Large intestine (tissue), 3 donors: ENCODE data around the gene LTV1. TPM values are rescaled to one million over a fixed set of nuclear protein-coding genes. Genes with fewer than 3 reads are reported as not detected.
"Not testable (repeated sequence)": the region's sequence is repeated elsewhere in the genome, so short reads cannot be mapped to it uniquely, and the experiment has no call there.

Source experiments
- DNase-seq, 2 donors: peaks; one replicate each; pipeline versions ENCODE4 v3.0.0 to v3.0.0-alpha.2; 2013
- H3K27ac ChIP-seq: one replicate; pipeline ENCODE4 v1.5.1; 2013; ENCODE audit warnings: low read length
- H3K27me3 ChIP-seq: 2 replicates; pipeline ENCODE4 v1.6.1; 2013; ENCODE audit warnings: low read length; ENCODE audit not compliant: control insufficient read depth, insufficient read depth
- H3K36me3 ChIP-seq: 2 replicates; pipeline ENCODE4 v1.6.1; 2013; ENCODE audit warnings: low read length; ENCODE audit not compliant: control insufficient read depth, insufficient read depth
- H3K4me1 ChIP-seq: one replicate; pipeline ENCODE4 v1.6.1; 2013; ENCODE audit warnings: low read length; ENCODE audit not compliant: control insufficient read depth, insufficient read depth
- H3K4me3 ChIP-seq: one replicate; pipeline ENCODE4 v1.5.1; 2013; ENCODE audit warnings: low read length
- H3K9me3 ChIP-seq: one replicate; pipeline ENCODE4 v1.6.1; 2013; ENCODE audit warnings: mild to moderate bottlenecking, low read depth, low read length, moderate library complexity; ENCODE audit not compliant: control insufficient read depth
- WGBS: methylation state at CpG from one replicate; pipeline ENCODE4 v1.1.5; 2013; ENCODE audit warnings: low lambda C conversion rate; ENCODE audit not compliant: insufficient coverage; 5-methylcytosine and 5-hydroxymethylcytosine counted together
- polyA plus RNA-seq: library from polyadenylated mRNA; unstranded; fragments of 120-200 nt; gene quantifications from one replicate; pipeline ENCODE4 v1.2.1, GENCODE V29; 2013

The LTV1 gene
- polyA plus RNA-seq, 1 donor = 29.2 TPM

GRCh38 chr6:143842461-143842901 is 657 bp upstream of the LTV1 start:
- no peaks in the 10 kb centered on the region for H3K27me3 ChIP-seq
- peaks cover 25% of the 10 kb centered on the region for H3K36me3 ChIP-seq
- peak overlapping the region; percentile 85 for H3K4me3 ChIP-seq
- 6% methylated on average over 3 of the region's 7 CpGs for WGBS
- H3K9me3 ChIP-seq = no peaks in the 10 kb centered on the region
- H3K27ac ChIP-seq = peak overlapping the region; percentile 89
- peaks cover 24% of the 10 kb centered on the region for H3K4me1 ChIP-seq
- DNase-seq = no peak

- H3K27me3 ChIP-seq = no peaks in the 10 kb centered on the region
- peaks cover 17% of the 10 kb centered on the region for H3K4me1 ChIP-seq
- no peaks in the 10 kb centered on the region for H3K9me3 ChIP-seq
- peak in 1 of 2 donors; percentile 14 for DNase-seq
- peaks cover 32% of the 10 kb centered on the region for H3K36me3 ChIP-seq
- H3K27ac ChIP-seq = peak overlapping the region; percentile 89
- 0% methylated on average over 1 of the region's 9 CpGs for WGBS
- H3K4me3 ChIP-seq = peak overlapping the region; percentile 85
Measured at GRCh38 chr6:143843677-143843999, 500 bp downstream of the LTV1 start.

- DNase-seq = no peak
Measured at GRCh38 chr6:143844006-143844405, 868 bp downstream of the LTV1 start.

GRCh38 chr6:143845033-143845432 is 1.9 kb downstream of the LTV1 start:
- Histone ChIP-seq H3K27me3 (no peaks in the 10 kb centered on the region), H3K9me3 (no peaks in the 10 kb centered on the region), H3K4me1 (peaks cover 8% of the 10 kb centered on the region), H3K27ac (no peak overlapping the region), H3K36me3 (peaks cover 45% of the 10 kb centered on the region), H3K4me3 (no peak overlapping the region)
- DNase-seq = no peak
- WGBS = no CpG with 5 or more reads among the region's 5 CpGs

More at GRCh38 chr6:143844006-143844405, 868 bp downstream of the LTV1 start:
- peak overlapping the region; percentile 89 for H3K27ac ChIP-seq
- H3K4me3 ChIP-seq = peak overlapping the region; percentile 85
- no peaks in the 10 kb centered on the region for H3K9me3 ChIP-seq
- WGBS = no CpG with 5 or more reads among the region's 4 CpGs
- H3K36me3 ChIP-seq = peaks cover 36% of the 10 kb centered on the region
- no peaks in the 10 kb centered on the region for H3K27me3 ChIP-seq
- H3K4me1 ChIP-seq = peaks cover 14% of the 10 kb centered on the region

- not testable (repeated sequence) for H3K4me3 ChIP-seq, H3K27me3 ChIP-seq, H3K4me1 ChIP-seq, DNase-seq, H3K9me3 ChIP-seq, H3K27ac ChIP-seq
- no CpG with 5 or more reads among the region's 3 CpGs for WGBS
- H3K36me3 ChIP-seq = peaks cover 57% of the 10 kb centered on the region
Measured at GRCh38 chr6:143851706-143852105, 8.6 kb downstream of the LTV1 start.

- WGBS = no CpG with 5 or more reads among the region's 1 CpG
- H3K27ac ChIP-seq, H3K4me1 ChIP-seq, H3K27me3 ChIP-seq, H3K9me3 ChIP-seq, H3K4me3 ChIP-seq, DNase-seq: not testable (repeated sequence)
- H3K36me3 ChIP-seq = peaks cover 59% of the 10 kb centered on the region
Measured at GRCh38 chr6:143855057-143855456, 11.9 kb downstream of the LTV1 start.

- H3K36me3 ChIP-seq = peaks cover 63% of the 10 kb centered on the region
- no CpG with 5 or more reads among the region's 6 CpGs for WGBS
Measured at GRCh38 chr6:143856762-143857161, 13.6 kb downstream of the LTV1 start.

GRCh38 chr6:143857651-143858050 is 14.5 kb downstream of the LTV1 start:
- H3K27ac ChIP-seq = no peak overlapping the region
- no peak for DNase-seq
- no peak overlapping the region for H3K4me3 ChIP-seq
- peaks cover 65% of the 10 kb centered on the region for H3K36me3 ChIP-seq
- no peaks in the 10 kb centered on the region for H3K27me3 ChIP-seq
- H3K9me3 ChIP-seq = no peaks in the 10 kb centered on the region
- no CpG with 5 or more reads among the region's 5 CpGs for WGBS
- no peaks in the 10 kb centered on the region for H3K4me1 ChIP-seq

More at GRCh38 chr6:143856762-143857161, 13.6 kb downstream of the LTV1 start:
- not testable (repeated sequence) for H3K27ac ChIP-seq, H3K4me1 ChIP-seq, H3K4me3 ChIP-seq, H3K27me3 ChIP-seq, H3K9me3 ChIP-seq, DNase-seq

GRCh38 chr6:143859891-143860660 is 16.9 kb downstream of the LTV1 start:
- no peaks in the 10 kb centered on the region for H3K9me3 ChIP-seq
- 100% methylated on average over 2 of the region's 3 CpGs for WGBS
- H3K4me3 ChIP-seq = no peak overlapping the region
- H3K36me3 ChIP-seq = peaks cover 77% of the 10 kb centered on the region
- H3K27me3 ChIP-seq = no peaks in the 10 kb centered on the region
- no peak for DNase-seq
- H3K27ac ChIP-seq = no peak overlapping the region
- no peaks in the 10 kb centered on the region for H3K4me1 ChIP-seq

GRCh38 chr6:143863771-143864170 is 20.6 kb downstream of the LTV1 start:
- Histone ChIP-seq H3K27me3 (no peaks in the 10 kb centered on the region), H3K9me3 (no peaks in the 10 kb centered on the region), H3K27ac (no peak overlapping the region), H3K4me3 (no peak overlapping the region), H3K4me1 (no peaks in the 10 kb centered on the region), H3K36me3 (peaks cover 51% of the 10 kb centered on the region)
- DNase-seq = no peak
- WGBS = 93% methylated on average over 2 of the region's 2 CpGs

- H3K27ac ChIP-seq = no peak within 1 kb of the TSS
- peaks cover 48% of the 10 kb centered on the region for H3K36me3 ChIP-seq
- WGBS = no CpG with 5 or more reads among the region's 1 CpG
Measured at GRCh38 chr6:143864234-143864633, 21.1 kb downstream of the LTV1 start, which contains the start of gene ZC2HC1B. ZC2HC1B (plus strand) TSS chr6:143864474; CDS start chr6:143864540, 66 bp downstream.

More at GRCh38 chr6:143864234-143864633, 21.1 kb downstream of the LTV1 start, which contains the start of gene ZC2HC1B:
- no peak for DNase-seq
- no peak within 1 kb of the TSS for H3K4me3 ChIP-seq
- no peaks in the 10 kb centered on the region for H3K4me1 ChIP-seq
- no peaks in the 10 kb centered on the region for H3K27me3 ChIP-seq
- H3K9me3 ChIP-seq = no peaks in the 10 kb centered on the region
